Neural progenitor cell (in vitro differentiated cells): ENCODE results near the gene RAI14.

ENCODE experiments used
- CTCF ChIP-seq: fragments of 200-600 bp; sonication (generic); IDR thresholded peaks from 2 replicates; pipeline ENCODE4 v1.5.1; 2017; ENCODE audit warnings: antibody characterized with exemption, mild to moderate bottlenecking
- EZH2 ChIP-seq: fragments of 200-600 bp; sonication (generic); IDR thresholded peaks from 2 replicates; pipeline ENCODE4 v1.6.1; 2017; ENCODE audit warnings: antibody characterized with exemption, mild to moderate bottlenecking, moderate library complexity
- EZH2phosphoT487 ChIP-seq: fragments of 200-600 bp; sonication (generic); IDR thresholded peaks from 2 replicates; pipeline ENCODE4 v1.6.1; 2017; ENCODE audit warnings: antibody characterized with exemption

DNA sequence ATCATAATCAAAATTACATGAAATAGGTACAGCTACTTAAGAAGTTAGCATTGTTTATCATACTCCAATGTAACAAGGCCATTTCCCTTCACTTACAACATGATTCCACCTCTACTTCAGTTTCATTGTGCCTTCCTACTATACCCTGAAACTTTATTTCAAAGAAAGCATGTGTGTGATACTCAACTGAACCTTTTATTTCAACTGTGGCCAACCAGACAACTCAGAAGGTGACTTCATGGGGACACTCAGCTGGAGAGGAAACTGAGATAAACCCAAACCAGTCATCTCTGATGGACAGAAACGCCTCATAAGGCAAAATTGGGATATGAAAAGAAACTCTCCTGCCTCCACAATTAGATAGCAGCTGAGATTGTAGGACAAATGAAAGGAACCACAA lies 177.0 kb downstream of the RAI14 start:
- TF ChIP-seq CTCF (no peak), EZH2phosphoT487 (no peak), EZH2 (no peak)
